Breast epithelium (tissue), 3 donors: ENCODE results near the gene RPS14.

Experiments used
- CTCF ChIP-seq, 3 donors: fragments of 450-650 bp; IDR thresholded peaks; one replicate each; pipeline ENCODE4 v1.5.1; 2016 to 2017; ENCODE audit warnings: antibody characterized with exemption in 3 of 3, mild to moderate bottlenecking in 3 of 3, moderate library complexity in 3 of 3
- POLR2A ChIP-seq: fragments of 450-650 bp; IDR thresholded peaks from one replicate; pipeline ENCODE4 v1.6.1; 2016; ENCODE audit warnings: antibody characterized with exemption, mild to moderate bottlenecking, moderate library complexity
- POLR2AphosphoS5 ChIP-seq, 3 donors: sonication (generic); formaldehyde crosslinking; IDR thresholded peaks; one replicate each; pipeline ENCODE4 v1.6.1; 2017; ENCODE audit warnings: antibody characterized with exemption in 3 of 3

GRCh38 chr5:150402901-150403342 lies 46.6 kb downstream of the RPS14 start:
- TF ChIP-seq CTCF (IDR thresholded peaks at IDR 0.05) (no peak), POLR2A (no peak), POLR2AphosphoS5 (IDR thresholded peaks at IDR 0.05) (no peak)
